IPS-NIHi7 (cell line): ENCODE data around the gene MET.
A peak's percentile ranks its signal among the peaks of the same experiment; 100 is the strongest.
"Not testable (repeated sequence)": the region's sequence is repeated elsewhere in the genome, so short reads cannot be mapped to it uniquely, and the experiment has no call there.

Source experiments
- DNase-seq: peaks from one replicate; pipeline ENCODE4 v3.0.0; 2012; ENCODE audit warnings: mixed read lengths; ENCODE audit errors: extremely low spot score

Gene MET

GRCh38 chr7:116752305-116753074 lies 80.5 kb downstream of the MET start:
- no peak for DNase-seq

GRCh38 chr7:116753130-116753529 lies 81.1 kb downstream of the MET start:
- no peak for DNase-seq

- no peak for DNase-seq
Observed at GRCh38 chr7:116754186-116754585, 82.2 kb downstream of the MET start.

- DNase-seq: no peak
Observed at GRCh38 chr7:116757283-116757682, 85.3 kb downstream of the MET start.

GRCh38 chr7:116759642-116760041 lies 87.6 kb downstream of the MET start:
- DNase-seq: not testable (repeated sequence)

GRCh38 chr7:116762971-116763370 lies 91.0 kb downstream of the MET start:
- no peak for DNase-seq

- DNase-seq: no peak
Observed at GRCh38 chr7:116763647-116764046, 91.7 kb downstream of the MET start.

- no peak for DNase-seq
Observed at GRCh38 chr7:116766881-116767280, 94.9 kb downstream of the MET start.

- DNase-seq: no peak
Observed at GRCh38 chr7:116769546-116769945, 97.5 kb downstream of the MET start.

- no peak for DNase-seq
Observed at GRCh38 chr7:116770941-116771340, 98.9 kb downstream of the MET start.

GRCh38 chr7:116771640-116772039 lies 99.6 kb downstream of the MET start:
- DNase-seq: no peak

GRCh38 chr7:116772423-116772863 lies 100.4 kb downstream of the MET start:
- no peak for DNase-seq

GRCh38 chr7:116772926-116773749 lies 101.1 kb downstream of the MET start:
- no peak for DNase-seq

- DNase-seq: no peak
Observed at GRCh38 chr7:116776046-116776445, 104.0 kb downstream of the MET start.

GRCh38 chr7:116776610-116777289 lies 104.8 kb downstream of the MET start:
- no peak for DNase-seq

GRCh38 chr7:116777651-116778281 lies 105.8 kb downstream of the MET start:
- DNase-seq: no peak

GRCh38 chr7:116779216-116779615 lies 107.2 kb downstream of the MET start:
- DNase-seq: no peak

GRCh38 chr7:116779931-116780330 lies 107.9 kb downstream of the MET start:
- DNase-seq: no peak

GRCh38 chr7:116780521-116780920 lies 108.5 kb downstream of the MET start:
- no peak for DNase-seq

GRCh38 chr7:116780966-116781365 lies 109.0 kb downstream of the MET start:
- peak; percentile 54 for DNase-seq

- no peak for DNase-seq
Observed at GRCh38 chr7:116781584-116781983, 109.6 kb downstream of the MET start.

GRCh38 chr7:116782177-116782711 lies 110.2 kb downstream of the MET start:
- peak; percentile 39 for DNase-seq
